GM18508 (cell line): ENCODE measurements around the gene FAM83C.

ENCODE experiments used
- ATAC-seq: cut with Tn5 transposase; IDR thresholded peaks from one replicate; pipeline ENCODE4 v1.9.1; 2021; ENCODE audit warnings: moderate number of reproducible peaks; ENCODE audit not compliant: insufficient read depth, unreplicated experiment

Gene FAM83C

DNA sequence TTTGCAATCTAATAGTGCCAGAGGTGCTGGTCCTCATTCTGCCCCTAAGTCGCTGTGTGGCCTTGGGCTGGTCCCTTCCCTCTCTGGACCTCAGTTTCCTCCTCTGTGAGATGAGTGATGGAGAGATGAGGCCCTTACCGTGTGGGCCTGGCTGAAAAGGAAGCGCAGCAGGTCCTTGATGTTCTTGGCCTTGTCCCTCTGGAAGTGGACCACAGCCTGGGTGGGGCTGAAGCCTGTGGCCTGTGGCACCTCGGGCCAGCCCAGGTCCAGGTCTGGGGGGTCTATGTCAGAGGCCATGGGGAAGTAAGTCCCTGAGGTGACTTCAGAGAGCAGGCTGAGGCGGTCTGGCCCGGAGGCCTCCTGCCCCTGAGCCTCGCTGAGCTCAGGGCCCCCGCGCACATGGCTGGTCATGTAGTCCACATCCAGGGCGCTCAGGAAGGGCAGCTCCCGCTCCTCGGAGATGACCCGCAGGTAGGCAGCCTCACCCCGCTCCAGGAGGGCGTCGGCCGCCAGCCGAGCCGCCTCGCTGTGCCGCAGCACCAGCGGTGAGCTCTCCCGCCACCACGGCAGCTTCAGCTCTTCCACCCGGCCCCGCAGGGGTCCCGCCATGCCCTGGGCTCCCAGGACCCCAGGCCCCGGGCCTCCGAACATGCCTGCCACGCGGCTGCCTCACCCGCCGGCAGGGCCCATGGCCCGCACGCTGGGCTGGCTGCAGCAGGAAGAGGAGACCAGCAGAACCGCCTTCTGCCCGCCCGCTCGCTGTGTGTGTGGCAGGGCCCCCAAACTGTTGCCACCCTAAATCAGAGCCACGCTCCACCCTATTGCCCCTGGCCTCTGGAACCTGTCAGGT lies at the start of gene FAM83C:
TSS of gene FAM83C (minus strand) at position 772 of the 850 bp plus-strand sequence. CDS start at position 651, 121 bp downstream.
- no peak for ATAC-seq

DNA sequence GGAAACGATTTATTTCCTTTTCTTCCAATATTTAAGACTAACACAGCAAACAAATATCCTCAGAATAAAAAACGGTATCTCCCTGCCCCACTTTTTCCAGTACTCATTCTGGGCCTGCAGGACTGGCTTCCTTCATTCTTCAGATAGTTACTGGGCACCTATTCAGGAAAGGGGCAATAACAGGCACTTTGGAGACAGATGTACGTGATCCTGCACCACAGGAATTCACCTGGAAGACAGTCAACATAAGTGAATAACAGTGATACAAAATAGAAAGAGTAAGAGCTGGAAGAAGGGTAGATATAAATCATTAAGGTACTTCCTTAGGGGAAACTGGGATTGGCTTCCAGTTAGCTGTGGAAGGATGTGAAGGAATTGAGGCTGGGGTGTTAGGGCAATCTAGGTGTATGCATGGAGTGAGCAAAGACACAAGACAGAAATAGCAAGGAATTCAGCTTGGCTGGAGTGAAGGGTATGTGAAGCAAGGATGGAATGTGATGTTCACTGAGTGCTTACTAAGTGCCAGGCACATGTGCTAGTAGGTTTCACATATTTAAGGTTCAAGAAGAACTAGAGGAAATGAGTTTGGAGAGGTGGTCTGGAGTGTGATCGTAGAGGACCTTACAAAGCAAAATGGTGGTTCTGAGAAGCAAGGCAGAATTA lies 49.3 kb upstream of the FAM83C start:
- no peak for ATAC-seq

DNA sequence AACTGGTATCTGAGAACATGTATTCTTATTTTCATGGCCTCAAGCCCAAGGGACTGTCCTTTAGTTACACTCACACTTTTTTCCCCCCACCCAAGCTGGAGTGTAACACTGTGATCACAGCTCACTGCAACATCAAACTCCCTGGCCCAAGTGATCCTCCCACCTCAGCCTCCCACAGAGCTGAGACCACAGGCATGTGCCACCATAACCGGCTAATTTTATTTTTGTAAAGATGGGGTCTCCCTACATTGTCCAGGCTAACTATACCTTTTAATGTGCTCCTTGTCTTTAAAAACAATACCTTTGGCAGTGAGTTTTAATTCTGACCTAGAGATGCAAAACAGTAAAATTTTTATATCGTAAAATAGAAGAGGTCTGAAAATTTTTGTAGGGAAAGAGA lies 48.2 kb upstream of the FAM83C start:
- no peak for ATAC-seq

DNA sequence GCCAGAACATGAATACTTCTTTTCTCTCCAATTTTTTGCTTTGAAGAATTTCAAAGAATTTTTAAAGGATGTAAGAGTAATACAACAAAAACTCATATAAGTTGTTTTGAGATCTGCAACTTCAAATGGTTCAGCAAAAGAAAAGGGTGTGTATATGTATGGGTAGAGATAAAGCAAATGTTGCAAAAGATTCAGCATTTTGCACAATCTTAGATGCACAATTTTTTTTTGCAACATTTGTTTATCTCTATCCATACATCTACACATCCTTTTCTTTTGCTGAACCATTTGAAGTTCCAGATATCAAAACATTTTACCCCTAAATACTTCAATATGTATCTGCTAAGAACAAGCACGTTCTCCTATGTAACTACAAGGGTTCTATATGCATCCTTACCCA lies 47.4 kb upstream of the FAM83C start:
- no peak for ATAC-seq

DNA sequence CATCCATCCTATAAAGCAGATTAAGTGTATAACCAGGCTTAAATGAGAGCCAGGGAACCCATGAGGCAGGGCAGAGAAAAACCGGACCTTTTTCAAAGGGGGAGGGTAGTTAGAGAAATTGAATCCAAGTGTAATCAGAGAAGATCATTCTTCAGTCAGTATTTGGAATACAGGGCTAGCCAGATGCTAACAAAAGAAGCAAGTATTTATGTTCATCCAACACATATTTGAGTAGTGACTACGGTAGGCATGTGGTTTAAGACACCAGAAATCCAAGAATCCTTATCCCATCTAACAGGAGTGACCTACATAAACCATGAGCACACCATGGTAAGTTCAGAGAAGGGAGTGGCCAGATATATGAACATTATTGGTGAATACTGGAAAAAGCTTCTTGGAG lies 46.8 kb upstream of the FAM83C start:
- no peak for ATAC-seq

DNA sequence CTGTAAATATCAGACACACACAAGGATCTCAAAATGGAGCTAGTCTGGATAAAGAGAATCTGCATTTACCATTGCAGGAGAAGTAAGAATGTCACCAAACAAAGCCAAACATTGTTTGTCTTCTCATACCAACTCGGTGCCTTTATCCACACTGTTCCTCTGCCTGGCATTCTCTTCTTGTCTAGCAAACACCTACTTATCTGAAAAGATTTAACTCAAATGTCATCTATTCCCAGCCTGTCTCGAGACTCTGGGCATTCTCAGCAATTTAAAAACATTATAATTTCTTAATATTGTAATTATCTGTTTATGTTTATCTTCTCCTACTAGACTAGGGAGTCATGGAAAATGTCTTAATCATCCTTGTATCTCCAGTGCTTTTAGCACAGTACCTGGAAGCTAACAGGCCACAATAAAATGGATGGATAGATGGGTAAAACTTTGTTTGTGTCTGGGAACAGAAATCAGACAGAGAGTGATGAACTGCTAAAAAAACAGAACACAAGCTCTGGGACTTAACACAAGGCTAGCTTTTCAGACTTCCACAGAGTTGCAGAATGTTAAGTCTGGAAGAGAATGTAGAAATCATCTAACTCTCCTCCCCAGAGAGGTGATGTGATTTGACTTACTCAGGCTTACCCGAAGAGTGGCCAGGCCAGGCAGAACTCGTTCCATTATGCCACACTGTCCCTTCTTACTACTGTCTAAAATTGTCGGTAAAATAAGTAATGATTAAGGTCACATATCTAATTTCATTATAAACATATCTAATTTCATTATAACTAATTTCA lies 42.3 kb upstream of the FAM83C start:
- no peak for ATAC-seq

DNA sequence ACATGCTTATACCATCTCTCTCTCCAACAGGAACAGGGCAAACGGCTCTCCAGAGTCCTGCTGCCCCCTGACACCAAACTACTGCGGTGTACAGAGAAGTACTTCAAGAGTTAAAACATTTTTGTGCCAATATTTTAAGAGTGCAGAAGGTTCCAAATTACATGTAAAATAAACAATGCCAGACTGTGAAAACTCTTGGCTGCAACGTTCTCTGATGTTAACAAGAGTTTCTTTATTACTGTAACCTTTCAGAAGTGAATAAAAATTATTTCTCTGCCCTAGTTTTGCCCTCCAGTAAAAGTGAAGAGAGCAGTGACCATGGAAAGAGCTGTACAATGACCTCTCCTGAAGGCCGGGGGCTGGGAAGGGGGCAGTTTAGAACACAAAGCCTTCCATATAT lies 41.4 kb upstream of the FAM83C start:
- no peak for ATAC-seq

DNA sequence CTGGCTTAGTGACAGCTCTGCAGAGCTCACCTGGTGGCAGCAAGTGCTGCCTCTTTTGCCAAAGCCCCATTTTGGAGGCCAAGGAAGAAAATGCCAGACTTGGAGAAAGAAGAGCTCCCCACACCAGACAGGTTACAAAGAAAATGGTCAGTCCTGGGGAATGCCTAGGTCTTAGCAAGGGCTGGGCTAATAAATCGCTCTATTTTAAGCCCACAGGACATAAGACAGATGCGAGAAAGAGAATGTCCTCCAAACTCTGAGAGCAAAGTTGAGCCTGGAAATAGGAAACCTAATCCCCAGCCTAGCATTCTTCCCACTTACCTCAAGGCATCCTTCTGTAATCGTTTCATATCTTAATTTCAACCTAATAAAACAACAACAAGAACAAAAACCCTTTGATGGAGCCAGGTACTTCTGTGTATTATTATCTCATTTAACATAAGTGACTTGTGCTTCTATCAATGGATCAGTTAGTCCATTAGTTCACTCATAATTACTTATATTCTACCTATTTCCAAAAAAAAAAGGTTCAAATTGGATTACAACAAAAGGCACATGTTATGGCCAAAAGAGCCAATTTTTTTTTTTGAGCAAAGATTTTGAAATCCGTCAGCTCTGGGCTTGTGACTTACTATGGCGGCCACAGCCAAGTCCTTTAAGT lies 40.4 kb upstream of the FAM83C start:
- ATAC-seq: no peak

DNA sequence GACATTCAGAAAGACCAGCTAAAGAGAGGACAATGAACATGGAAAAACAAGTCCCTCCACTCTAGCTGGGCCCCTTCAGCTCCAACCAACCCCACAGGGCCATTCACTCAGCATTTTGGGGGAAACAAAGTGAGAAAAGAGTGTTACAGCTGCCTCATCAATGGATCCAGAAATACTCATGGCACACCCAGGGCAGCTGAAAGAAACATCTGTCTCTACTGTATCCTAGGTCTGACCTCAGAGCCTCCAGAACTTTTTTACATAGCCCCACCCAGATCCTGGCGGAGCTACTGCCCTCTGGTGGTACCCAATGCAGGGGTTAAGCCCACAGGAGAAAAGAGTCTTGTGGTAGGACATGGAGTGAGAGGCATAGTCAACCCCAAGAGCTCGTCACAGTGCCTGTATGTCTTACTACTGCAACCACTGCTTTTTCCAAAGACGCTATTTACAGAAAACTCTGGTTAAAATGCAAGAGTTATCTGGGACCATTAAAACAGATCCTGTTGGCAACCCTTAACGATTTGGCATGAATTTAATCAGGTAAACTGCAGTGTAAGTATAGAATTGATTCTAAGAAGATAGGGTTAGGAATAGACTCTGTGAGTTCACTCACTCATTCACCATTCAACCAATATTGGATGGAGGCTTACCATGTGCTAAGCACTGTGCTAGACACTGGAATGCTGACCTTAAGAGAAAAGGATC lies 37.4 kb upstream of the FAM83C start:
- no peak for ATAC-seq

DNA sequence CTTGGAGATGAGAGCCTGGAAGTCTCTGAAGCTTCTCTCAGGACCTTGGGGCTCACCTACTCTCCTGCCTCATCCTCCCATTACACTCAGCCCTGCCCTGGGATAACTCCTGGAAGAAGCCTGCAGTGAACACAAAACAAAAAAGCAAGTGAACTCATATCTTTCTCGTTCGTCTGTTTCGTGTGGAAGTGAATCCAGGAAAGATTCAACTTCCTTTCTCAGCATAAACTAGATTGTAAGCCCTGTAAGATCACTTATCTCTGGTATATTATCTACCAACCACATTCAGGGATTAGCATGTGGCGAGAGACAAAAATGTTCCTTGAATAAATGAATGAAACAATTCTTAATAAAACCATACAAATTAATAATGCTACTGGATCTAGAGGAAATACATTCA lies 36.5 kb upstream of the FAM83C start:
- no peak for ATAC-seq

DNA sequence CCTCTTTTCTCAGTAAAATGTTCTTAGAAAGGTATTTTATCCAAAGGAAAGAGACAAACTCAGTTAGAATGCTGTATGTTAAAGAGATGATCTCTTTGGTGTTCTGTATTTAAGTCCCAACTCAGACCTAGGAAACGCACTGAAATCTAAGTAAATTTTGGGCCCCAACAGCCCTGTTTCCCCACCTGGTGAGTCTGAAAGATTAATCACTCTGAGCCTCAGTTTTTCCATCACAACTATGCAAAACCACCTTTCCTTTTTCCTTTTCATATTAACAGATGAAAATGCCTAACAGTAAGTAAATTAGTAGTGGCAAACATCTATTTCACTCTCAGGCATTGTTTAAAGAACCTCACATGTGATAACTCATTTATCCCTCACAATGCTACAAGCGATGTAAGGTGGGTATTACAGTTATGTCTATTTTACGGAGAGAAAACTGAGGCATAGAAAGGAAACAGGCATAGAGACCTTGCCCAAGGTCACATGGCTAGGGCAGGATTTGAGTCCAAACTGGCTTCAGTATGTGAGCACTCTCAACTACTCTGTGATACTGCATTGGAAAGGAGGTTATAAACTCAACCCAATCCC lies 36.0 kb upstream of the FAM83C start:
- ATAC-seq: no peak

DNA sequence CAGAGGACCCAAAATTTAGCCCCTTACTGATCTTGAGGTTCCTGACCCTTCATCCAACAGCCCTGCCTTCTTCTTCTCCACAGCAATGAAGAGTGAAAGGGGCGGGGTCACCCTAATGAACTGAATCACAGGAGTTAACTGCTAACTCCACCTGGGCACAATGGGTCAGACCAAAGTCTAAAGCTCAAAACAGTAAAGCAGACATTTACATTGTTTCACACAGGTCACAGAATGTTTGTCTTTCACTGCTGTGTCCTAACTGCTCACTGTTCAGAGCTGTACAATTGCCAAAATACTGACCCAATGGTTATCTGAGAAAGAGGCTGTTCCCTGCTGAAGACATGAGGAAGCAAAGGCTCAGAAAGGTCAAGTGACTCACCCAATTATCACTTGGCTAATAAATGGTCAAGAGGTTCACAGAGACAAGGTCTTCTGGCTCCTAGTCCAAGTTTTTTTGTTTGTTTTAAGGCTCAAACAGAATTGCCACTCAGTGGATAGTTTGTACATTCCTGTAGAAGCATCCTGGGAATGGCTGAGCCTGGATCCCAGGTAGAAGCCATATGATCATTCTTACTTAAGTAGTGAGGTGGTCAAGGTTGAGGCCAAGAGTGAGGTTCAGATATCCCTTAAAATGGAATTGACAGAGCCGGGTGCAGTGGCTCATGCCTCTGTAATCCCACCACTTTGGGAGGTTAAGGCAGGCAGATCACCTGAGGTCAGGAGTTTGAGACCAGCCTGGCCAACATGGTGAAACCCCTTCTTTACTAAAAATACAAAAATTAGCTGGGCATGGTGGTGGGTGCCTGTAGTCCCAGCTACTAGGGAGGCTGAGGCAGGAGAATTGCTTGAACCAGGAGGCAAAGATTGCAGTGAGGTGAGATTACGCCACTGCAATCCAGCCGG lies 35.1 kb upstream of the FAM83C start:
- ATAC-seq: no peak

DNA sequence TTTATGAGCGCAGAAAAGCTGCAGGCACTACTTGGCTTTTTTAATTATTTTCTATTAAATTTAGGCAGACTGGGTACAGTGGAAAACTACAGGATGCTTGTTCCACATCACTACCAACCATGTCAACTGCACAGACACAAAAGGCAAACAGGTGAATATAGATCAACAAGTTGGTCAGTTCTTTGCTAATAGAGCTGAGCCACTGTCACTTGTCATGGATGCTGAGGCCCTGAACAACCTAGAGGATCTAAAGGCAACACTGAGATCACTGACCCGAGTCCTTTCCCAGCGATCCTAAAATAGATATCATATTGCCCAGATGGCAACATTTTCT lies 34.5 kb upstream of the FAM83C start:
- no peak for ATAC-seq

DNA sequence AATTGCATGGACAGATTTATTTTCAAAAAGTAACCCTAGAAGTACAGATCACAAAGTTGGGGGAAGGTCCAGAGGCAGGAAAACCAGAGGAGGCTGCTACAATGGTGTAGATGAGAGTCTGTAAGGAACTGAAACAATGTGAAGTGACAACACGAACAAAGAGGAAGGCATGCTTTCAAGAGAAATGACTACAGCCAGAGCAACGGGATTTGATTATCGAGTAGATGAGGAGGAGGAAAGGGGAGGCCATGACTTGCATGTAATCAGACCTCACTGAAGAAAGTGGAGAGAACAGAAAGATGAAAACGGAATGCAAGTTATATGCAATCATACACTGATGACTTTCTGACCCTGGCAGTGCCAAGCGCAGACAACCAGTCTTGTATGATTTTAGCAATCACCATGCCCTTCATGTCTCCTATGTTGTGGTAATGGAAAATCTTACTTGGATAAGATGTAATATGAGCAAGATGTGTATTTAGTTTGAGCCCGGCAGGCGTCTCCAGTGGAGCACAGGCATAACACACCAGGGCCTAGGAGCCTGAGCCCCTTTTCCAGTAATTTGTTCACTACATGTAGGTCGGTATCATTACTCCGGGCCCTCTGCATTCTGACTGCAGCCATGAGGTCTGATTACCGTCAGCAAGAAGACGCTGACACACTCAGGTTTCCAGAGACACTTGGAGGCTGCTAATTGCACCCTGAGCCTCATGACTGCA lies 34.0 kb upstream of the FAM83C start:
- no peak for ATAC-seq

DNA sequence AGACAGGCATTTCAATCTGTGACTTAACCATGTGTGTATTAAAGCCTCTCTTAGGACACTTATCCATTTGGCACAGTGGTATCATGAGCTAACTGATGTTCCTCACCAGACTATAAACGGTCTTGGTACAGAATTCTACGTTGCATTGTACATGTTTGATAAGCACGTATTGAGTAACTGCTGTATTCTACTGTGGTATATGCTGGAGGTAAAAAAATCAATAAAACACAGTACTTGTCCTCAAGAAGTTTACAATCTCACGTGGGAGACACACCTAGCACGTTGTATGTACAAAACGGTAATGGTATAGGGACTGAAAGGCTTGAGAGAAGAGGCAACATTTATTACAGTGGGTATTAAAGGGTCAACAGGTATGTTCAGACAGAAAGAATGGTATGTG lies 33.2 kb upstream of the FAM83C start:
- no peak for ATAC-seq

DNA sequence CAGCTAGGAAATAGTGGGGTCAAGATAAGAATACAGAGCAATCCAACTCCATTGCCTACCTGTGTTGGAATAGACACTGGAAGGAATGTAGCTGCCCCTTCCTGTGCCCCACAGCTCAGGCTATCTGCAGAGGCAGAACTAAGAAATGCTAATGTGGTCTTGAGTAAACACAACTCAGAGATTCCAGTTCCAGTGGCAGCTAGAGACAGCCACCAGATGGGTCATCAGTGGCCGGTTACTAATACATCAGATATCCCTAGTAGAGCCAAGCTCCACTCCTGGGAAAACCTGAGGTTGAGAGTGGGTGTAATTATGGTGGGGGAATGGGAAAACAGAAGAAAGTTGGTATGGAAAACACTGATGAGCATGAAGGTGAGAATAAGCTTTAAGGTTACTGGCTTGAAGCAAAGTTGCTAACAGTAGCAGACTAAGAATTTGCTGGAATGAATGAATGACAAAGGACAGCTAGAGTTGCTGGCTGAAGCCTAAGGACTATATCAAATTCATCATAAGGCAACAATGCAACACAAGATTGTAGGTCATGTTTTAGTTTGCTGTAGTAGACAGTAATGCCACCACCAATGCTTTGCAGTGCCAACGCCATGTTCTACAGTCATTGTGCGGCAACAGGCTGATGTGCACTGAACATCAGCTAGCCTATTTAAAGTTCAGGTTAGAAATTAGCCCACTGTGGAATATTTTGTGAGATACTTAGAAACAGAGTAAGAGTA lies 28.3 kb upstream of the FAM83C start:
- no peak for ATAC-seq

DNA sequence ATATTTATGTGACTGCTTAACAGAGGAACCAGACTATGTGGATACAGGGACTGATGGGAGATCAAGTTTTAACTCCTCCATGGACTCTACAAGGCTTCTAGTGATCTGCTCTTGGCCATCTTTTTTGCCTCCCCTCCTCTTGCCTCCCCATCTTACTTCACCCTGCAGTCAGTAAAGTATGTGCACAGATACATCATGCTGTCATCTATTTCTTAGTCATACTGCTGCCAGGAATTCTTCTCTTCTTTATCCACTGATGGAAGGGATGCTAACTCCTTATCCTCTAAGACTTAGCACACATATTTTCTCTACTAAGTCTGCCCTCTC lies 27.6 kb upstream of the FAM83C start:
- ATAC-seq: no peak
